Activated CD4-positive, alpha-beta T cell treated with anti-CD3 and anti-CD28 coated beads for 36 hours (primary cell): ENCODE results near the gene GALNT1. TPM values are rescaled to one million over a fixed set of nuclear protein-coding genes. Genes with fewer than 3 reads are reported as not detected.

Source experiments
- ATAC-seq: fragments of 200-7000 bp; cut with Tn5 transposase; one replicate; pipeline ENCODE4 v1.10.0; 2021; ENCODE audit warnings: mild to moderate bottlenecking, moderate library complexity
- CTCF ChIA-PET: fragments of 350-600 bp; sonication (Branson Sonifier 250); formaldehyde crosslinking; loops from one replicate; lab custom pipeline; 2021; ENCODE audit warnings: antibody characterized with exemption; lab: Charles Lee
- POLR2A ChIA-PET: fragments of 350-600 bp; sonication (Branson Sonifier 250); formaldehyde crosslinking; loops from one replicate; lab custom pipeline; 2021; ENCODE audit warnings: antibody characterized with exemption, inconsistent platforms; lab: Charles Lee
- DNase-seq: peaks from one replicate; pipeline ENCODE4 v3.0.0-alpha.2; 2020
- H3K27ac Mint-ChIP-seq: one replicate; pipeline ENCODE4 v1.8.0; 2021; ENCODE audit warnings: mixed read lengths
- H3K27me3 Mint-ChIP-seq: one replicate; pipeline ENCODE4 v1.8.0; 2021; ENCODE audit warnings: mixed read lengths
- H3K36me3 Mint-ChIP-seq: one replicate; pipeline ENCODE4 v1.8.0; 2021; ENCODE audit warnings: low read depth, mixed read lengths
- H3K4me1 Mint-ChIP-seq: one replicate; pipeline ENCODE4 v1.8.0; 2021; ENCODE audit warnings: mixed read lengths
- H3K4me3 Mint-ChIP-seq: one replicate; pipeline ENCODE4 v1.8.0; 2021; ENCODE audit warnings: mild to moderate bottlenecking, moderate library complexity, mixed read lengths
- H3K9me3 Mint-ChIP-seq: one replicate; pipeline ENCODE4 v1.8.0; 2021; ENCODE audit warnings: low read depth, mixed read lengths
- intact Hi-C, 2 experiments: fragments of 100-400 bp; cut with DNase I in 1 of 2; cut with micrococcal nuclease in 1 of 2; formaldehyde crosslinking; loops; one replicate each; pipeline versions ENCODE4 v1.14.2 to v1.15.1; 2022 to 2024; cut with DNase I, micrococcal nuclease
- total RNA-seq, 2 experiments: library from RNA; stranded (reverse); gene quantifications; one replicate each; pipeline ENCODE4 v1.2.3, GENCODE V29; 2021

Gene GALNT1
- total RNA-seq, 2 experiments from 2014 or later: 22.5 to 35.8 TPM

DNA sequence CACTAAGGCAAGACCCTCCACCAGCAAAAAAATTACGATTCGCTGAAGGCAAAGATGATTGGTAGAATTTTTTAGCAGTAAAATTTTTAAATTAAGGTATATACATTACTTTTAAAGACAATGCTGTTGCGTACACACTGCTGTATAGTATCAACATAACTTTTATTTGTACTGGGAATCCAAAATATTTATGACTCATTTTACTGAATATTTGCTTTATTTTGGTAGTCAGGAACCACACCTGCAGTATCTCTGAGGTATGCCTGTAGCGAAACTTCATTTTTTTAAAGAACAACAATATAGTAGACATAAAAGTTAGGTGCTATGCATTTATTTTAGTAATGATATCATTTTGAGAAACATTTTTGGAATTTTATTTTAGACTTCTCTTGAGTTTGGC lies 57.8 kb downstream of the GALNT1 start:
- no peaks in the 10 kb centered on the region for H3K27me3 Mint-ChIP-seq
- ChIA-PET POLR2A (no interaction called here), CTCF (interaction anchor here (1.0 kb wide), 1 partner anchor 9 kb away, joined by 3 read pairs; no protein-coding TSS in a partner anchor)
- no peak overlapping the region for H3K4me3 Mint-ChIP-seq
- intact Hi-C loops: no loop called here
- DNase-seq (no peak), ATAC-seq (no peak)
- peaks cover 11% of the 10 kb centered on the region for H3K36me3 Mint-ChIP-seq
- H3K27ac Mint-ChIP-seq: no peak overlapping the region
- H3K9me3 Mint-ChIP-seq: peaks cover 6% of the 10 kb centered on the region
- H3K4me1 Mint-ChIP-seq: no peaks in the 10 kb centered on the region

DNA sequence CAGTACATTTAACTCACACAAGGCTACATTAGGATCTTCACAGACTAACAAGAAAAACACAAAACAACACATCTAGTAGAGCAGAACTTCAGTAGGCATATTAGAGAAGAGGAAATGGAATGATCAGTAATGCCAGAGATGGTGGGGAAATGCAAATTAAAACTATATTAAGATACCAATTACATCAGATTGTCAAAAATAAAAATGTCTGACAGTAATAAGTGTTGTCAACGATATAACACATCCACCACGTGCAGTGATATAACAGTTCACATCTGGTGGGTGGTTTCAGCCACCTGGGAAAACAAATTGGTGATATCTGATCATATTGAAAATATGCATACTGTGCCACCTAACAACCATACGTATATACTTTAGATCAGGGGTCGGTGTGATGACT lies 59.9 kb downstream of the GALNT1 start:
- Mint-ChIP-seq H3K4me3 (no peak overlapping the region), H3K36me3 (peaks cover 11% of the 10 kb centered on the region), H3K9me3 (peaks cover 6% of the 10 kb centered on the region), H3K27me3 (no peaks in the 10 kb centered on the region), H3K4me1 (no peaks in the 10 kb centered on the region), H3K27ac (no peak overlapping the region)
- DNase-seq (no peak), ATAC-seq (no peak)
- intact Hi-C loops: no loop called here
- ChIA-PET CTCF (no interaction called here), POLR2A (no interaction called here)

DNA sequence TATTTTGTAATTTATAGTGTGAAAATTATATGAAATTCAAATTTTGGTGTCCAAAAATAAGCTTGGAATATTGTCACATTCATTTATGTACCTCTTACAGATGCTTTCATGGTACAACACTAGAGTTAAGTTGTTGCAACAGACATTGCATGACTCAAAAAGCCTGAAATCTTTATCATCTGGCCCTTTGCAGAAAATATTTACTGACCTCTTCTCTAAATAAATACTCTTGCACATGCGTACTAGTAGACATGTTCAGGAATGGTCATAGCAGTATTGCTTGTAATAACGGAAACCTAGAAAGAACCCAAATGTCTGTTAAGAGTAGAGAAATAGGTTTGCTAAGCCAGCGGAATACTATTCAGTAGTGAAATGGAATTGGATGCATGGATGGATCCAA lies 60.4 kb downstream of the GALNT1 start:
- DNase-seq (no peak), ATAC-seq (no peak)
- H3K4me1 Mint-ChIP-seq: peaks cover 4% of the 10 kb centered on the region
- intact Hi-C loops: no loop called here
- H3K27me3 Mint-ChIP-seq: no peaks in the 10 kb centered on the region
- H3K36me3 Mint-ChIP-seq: peaks cover 9% of the 10 kb centered on the region
- no peak overlapping the region for H3K27ac Mint-ChIP-seq
- ChIA-PET POLR2A (no interaction called here), CTCF (interaction anchor here (0.7 kb wide), 1 partner anchor 231 kb away, joined by 3 read pairs; no protein-coding TSS in a partner anchor)
- peaks cover 3% of the 10 kb centered on the region for H3K9me3 Mint-ChIP-seq
- no peak overlapping the region for H3K4me3 Mint-ChIP-seq

DNA sequence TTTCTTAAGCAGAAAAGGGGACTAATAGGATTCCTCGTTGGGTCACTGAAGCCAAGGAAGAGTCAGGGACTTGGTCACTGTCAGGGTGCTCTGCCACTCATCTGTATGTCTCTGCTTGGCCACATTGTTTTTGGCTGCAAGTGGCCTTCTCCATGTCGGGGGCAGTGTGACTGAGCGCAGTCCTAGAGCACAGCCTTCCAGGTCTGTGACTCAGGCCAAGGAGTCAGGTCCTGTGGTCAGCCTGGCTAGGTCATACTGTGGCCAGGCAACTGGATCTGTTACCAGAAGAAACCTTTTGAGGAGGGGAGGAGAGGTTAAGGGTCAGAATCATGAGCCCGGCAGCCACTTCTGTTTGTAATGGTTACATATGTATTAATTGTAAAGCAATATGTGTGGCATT lies 61.3 kb downstream of the GALNT1 start:
- DNase-seq (no peak), ATAC-seq (no peak)
- intact Hi-C loops: no loop called here
- POLR2A ChIA-PET: no interaction called here
- Mint-ChIP-seq H3K36me3 (peaks cover 2% of the 10 kb centered on the region), H3K27me3 (no peaks in the 10 kb centered on the region), H3K27ac (no peak overlapping the region), H3K4me3 (no peak overlapping the region), H3K4me1 (peaks cover 5% of the 10 kb centered on the region), H3K9me3 (no peaks in the 10 kb centered on the region)
- CTCF ChIA-PET: interaction anchor here (0.7 kb wide), 1 partner anchor 232 kb away, joined by 3 read pairs; no protein-coding TSS in a partner anchor

DNA sequence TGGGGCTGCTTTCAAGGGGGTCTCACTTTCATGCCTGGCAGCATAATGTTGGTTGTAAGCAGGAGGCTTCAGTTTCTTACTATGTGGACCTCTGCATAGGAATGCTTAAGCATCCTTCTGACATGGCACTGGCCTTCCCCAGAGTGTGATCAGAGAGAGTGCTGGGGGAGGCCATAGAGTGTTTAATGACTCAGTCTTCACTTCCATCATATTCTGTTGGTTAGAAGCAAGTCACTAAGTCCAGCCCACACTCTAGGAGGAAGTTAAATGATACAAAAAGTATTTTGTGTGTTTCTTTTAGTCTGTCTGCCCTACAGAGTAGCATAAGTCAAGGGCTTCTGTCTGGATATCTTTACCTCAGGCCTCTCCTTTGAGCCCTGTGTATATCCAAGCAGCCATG lies 64.9 kb downstream of the GALNT1 start:
- no peaks in the 10 kb centered on the region for H3K27me3 Mint-ChIP-seq
- ATAC-seq: peak; percentile 49

DNA sequence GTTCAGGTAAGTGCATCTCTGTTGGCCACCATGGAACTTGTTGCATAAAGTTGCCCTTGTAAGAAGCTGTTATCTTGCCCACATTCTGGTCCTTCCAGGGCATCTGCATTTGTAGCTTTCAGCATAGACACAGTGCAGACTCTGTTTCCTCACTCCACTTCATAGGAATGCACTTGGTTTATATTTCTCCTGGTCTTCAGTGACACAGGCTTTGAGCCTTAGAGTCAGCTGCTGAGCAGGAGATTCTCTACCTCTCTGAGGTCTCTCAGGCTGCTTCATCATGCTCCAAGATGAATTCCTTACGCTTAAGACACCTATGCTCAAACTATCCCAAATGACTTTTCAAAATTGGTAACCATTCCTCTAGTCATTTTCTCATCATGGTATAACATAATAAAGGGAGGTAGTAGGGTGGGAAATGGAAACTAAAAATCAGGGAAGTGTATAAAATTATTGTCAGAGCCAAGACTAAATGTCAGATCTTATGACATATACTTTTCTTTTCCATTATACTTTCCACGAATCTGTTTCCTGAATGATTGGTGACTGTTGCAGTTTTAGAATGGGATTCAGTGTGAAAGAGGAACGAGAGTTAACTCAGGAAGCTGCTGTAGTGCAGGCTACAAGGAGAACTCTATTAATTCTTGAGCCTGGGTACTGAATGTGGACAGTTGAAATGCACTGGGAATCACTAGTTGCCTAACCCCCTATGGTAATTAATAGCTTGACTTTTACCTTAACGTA lies 72.0 kb downstream of the GALNT1 start:
- ChIA-PET POLR2A (no interaction called here), CTCF (no interaction called here)
- Mint-ChIP-seq H3K36me3 (no peaks in the 10 kb centered on the region), H3K9me3 (peaks cover 4% of the 10 kb centered on the region), H3K27me3 (no peaks in the 10 kb centered on the region), H3K27ac (no peak overlapping the region), H3K4me3 (no peak overlapping the region), H3K4me1 (peaks cover 8% of the 10 kb centered on the region)
- ATAC-seq (no peak), DNase-seq (no peak)
- intact Hi-C loops: no loop called here

More for the DNA sequence above, 64.9 kb downstream of the GALNT1 start:
- CTCF ChIA-PET: interaction anchor here (1.0 kb wide), 1 partner anchor 260 kb away, joined by 3 read pairs; no protein-coding TSS in a partner anchor
- POLR2A ChIA-PET: no interaction called here
- no peak overlapping the region for H3K27ac Mint-ChIP-seq
- no peak for DNase-seq
- H3K9me3 Mint-ChIP-seq: peaks cover 4% of the 10 kb centered on the region
- H3K4me3 Mint-ChIP-seq: no peak overlapping the region
- peaks cover 5% of the 10 kb centered on the region for H3K4me1 Mint-ChIP-seq
- peaks cover under 1% of the 10 kb centered on the region for H3K36me3 Mint-ChIP-seq
- intact Hi-C loops: no loop called here

DNA sequence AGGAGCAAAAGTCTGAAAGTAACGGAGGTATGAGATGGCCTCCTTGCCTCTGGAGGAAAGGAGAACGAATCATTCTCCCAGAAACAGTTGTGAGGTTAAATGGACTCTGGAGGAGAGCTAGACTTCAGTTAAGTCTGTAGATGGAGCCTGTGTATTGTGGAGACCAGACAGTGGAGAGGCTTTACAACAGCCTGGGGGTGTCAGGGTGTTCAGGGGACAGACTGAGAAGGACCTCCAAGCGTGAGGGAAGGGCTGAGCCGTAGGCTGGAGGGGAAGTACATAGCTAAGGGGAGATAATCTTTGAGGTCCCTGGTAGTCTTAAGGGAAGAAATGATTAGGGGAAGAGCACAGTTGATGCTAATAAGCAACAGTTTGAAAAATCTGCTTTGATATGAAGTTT lies 76.6 kb downstream of the GALNT1 start:
- ATAC-seq: no peak
- H3K4me3 Mint-ChIP-seq: no peak overlapping the region

DNA sequence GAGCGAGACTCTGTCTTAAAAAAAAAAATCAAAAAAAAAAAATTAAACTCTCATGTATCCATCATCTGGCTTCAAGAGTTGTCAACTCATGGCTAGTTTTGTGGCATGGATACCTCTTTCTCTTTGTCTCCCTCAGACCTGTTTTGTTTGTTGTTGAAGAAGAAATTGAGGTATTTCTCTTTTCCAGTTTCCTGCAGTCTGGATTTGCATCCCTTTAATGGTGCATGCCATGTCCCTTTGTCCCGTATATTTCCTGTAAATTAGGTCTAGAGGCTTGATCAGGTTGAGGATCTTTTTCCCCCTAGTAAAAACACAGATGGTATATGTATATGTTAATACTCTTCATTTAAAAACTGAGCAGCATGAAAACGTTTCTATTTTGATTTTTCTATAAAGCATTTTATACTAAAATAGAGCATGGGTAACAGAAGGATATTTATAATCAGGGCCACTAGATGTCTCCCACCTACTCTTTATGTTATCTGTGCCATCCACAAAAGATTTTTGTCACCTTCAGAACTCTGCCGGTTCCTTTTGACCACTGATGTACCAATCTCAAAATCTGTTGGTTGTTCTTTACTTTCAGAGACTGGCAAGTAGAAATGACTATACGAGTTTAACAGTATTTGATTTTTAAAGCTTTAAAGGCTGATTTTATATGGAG lies 80.1 kb downstream of the GALNT1 start:
- H3K4me3 Mint-ChIP-seq: no peak overlapping the region
- H3K27me3 Mint-ChIP-seq: no peaks in the 10 kb centered on the region
- no peak overlapping the region for H3K27ac Mint-ChIP-seq
- ATAC-seq (no peak), DNase-seq (no peak)
- intact Hi-C loops: no loop called here
- CTCF ChIA-PET: no interaction called here
- POLR2A ChIA-PET: no interaction called here
- no peaks in the 10 kb centered on the region for H3K9me3 Mint-ChIP-seq
- H3K4me1 Mint-ChIP-seq: no peaks in the 10 kb centered on the region
- peaks cover 31% of the 10 kb centered on the region for H3K36me3 Mint-ChIP-seq

More for the DNA sequence above, 76.6 kb downstream of the GALNT1 start:
- no peaks in the 10 kb centered on the region for H3K9me3 Mint-ChIP-seq
- intact Hi-C loops: no loop called here
- POLR2A ChIA-PET: no interaction called here
- no peaks in the 10 kb centered on the region for H3K27me3 Mint-ChIP-seq
- CTCF ChIA-PET: no interaction called here
- DNase-seq: no peak
- no peak overlapping the region for H3K27ac Mint-ChIP-seq
- peaks cover 3% of the 10 kb centered on the region for H3K4me1 Mint-ChIP-seq
- H3K36me3 Mint-ChIP-seq: peaks cover 4% of the 10 kb centered on the region

DNA sequence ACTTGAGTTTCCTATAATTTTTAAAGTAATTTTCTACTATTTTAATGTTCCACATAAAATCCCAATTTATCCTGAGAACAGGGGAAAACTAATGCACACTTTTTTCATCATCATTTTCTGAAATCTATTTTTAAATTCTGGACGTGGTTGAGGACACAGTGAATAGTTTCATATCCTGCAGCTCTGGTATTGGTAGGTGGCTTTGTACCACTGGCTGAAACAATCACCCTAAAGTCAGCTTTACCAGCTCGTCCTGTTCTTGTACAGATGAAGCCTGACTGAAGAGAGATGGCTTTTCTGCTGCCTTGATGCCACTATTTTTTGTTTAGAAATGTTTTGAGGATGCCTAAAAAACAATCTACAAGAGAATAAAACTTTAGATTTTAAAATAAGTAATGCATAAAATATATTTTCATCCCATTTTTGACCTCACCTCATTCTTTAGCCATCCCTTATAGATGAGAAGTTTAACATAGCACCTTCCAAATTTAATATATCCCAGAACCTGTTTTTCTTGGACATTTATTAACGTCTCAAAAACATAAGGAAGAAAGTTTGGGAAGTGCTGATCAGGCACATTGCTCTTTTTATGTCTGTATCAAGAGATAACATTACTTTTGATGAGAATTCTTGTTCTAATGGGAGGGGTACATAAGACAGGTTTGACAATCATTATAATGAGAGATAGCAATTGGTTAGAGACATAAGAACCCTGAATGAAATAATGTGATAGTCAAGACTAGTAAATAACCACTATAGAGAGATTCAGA lies 80.9 kb downstream of the GALNT1 start:
- ATAC-seq (no peak), DNase-seq (no peak)
- intact Hi-C loops: no loop called here
- no peak overlapping the region for H3K4me3 Mint-ChIP-seq
- H3K36me3 Mint-ChIP-seq: peaks cover 36% of the 10 kb centered on the region
- no peak overlapping the region for H3K27ac Mint-ChIP-seq
- no peaks in the 10 kb centered on the region for H3K4me1 Mint-ChIP-seq
- ChIA-PET CTCF (no interaction called here), POLR2A (interaction anchor here (0.7 kb wide), 1 partner anchor 46 kb away, joined by 3 read pairs; no protein-coding TSS in a partner anchor)
- no peaks in the 10 kb centered on the region for H3K27me3 Mint-ChIP-seq
- H3K9me3 Mint-ChIP-seq: no peaks in the 10 kb centered on the region

DNA sequence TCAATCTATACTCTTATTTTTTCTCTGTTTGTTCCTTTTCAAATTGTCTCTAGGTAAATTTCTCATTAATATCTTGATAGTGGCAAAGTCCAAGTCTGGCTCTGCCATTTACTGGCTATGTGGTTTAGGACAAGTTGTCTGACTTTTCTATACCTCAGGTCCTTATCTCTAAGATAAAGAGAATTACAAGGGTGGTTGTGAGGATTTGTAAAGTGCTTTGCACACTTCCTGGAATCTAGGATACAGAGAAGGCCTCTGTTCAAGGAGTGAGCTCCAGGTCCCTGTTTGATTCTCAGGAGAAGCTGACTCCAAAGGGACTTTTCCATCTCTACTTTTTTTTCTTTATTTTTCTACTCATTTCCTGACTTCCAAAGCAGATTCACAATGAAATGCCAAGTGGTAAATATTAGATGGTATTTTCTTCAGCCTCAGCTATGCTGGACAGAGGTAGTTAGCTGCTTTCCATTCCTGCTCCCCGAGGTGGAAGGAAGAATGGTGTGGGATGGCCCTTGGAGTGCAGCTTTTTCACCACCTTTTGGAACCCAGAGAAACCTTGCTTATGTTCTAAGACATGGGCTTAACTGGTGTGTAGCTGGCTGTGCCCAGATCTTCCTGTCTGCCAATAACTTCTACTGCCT lies 90.5 kb downstream of the GALNT1 start:
- intact Hi-C loops: no loop called here
- no peak overlapping the region for H3K4me3 Mint-ChIP-seq
- peaks cover 9% of the 10 kb centered on the region for H3K36me3 Mint-ChIP-seq
- ChIA-PET CTCF (no interaction called here), POLR2A (no interaction called here)
- no peaks in the 10 kb centered on the region for H3K27me3 Mint-ChIP-seq
- no peak for ATAC-seq
- no peak overlapping the region for H3K27ac Mint-ChIP-seq
- H3K9me3 Mint-ChIP-seq: no peaks in the 10 kb centered on the region
- H3K4me1 Mint-ChIP-seq: no peaks in the 10 kb centered on the region
- DNase-seq: no peak

DNA sequence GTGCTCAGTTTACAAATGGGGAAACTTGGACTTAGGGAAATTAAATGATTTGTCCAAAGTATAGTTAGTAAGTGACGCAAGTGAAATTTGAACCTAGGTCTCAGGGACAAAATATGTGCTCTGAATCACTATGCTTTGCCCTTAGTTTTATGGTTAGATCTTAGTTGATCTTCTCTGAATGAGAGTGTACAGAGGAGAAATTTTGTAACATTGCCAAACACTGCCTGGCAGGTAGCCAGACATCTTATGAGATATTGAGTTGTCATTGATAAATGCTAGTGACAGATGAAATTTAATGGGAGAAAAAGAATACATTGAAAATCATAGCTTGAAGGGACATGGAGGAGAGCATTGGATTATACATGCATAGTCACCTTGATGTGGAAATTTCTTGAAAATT lies 91.4 kb downstream of the GALNT1 start:
- H3K4me3 Mint-ChIP-seq: no peak overlapping the region
- no peaks in the 10 kb centered on the region for H3K27me3 Mint-ChIP-seq
- ATAC-seq: no peak
- DNase-seq: no peak
- no peak overlapping the region for H3K27ac Mint-ChIP-seq
- no peaks in the 10 kb centered on the region for H3K4me1 Mint-ChIP-seq
- H3K36me3 Mint-ChIP-seq: peaks cover 3% of the 10 kb centered on the region
- intact Hi-C loops: no loop called here
- ChIA-PET CTCF (interaction anchor here (0.5 kb wide), 1 partner anchor 69 kb away, joined by 3 read pairs; no protein-coding TSS in a partner anchor), POLR2A (no interaction called here)
- H3K9me3 Mint-ChIP-seq: no peaks in the 10 kb centered on the region
